ENCODE results near the gene LXN.

LXN gene

DNA sequence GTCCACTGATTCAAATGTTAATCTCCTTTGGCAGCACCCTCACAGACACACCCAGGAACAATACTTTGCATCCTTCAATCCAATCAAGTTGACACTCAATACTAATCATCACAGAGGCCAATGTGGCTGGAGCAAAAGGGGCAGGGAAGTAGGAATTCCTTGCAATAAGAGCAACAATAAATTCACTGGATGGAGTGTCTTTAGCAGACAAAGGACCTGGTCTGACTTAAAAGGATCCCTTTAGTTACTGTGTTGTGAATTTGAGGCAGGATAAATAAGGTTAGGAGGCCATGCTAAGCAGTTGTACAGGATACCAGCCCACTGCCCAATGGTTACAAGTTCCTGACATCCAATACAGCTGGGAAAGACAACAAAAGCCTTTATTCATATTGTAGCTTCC is 40.5 kb downstream of the LXN start:
- Histone ChIP-seq H3K36me3 (ENCODE audit: control insufficient read depth, insufficient read depth, low read length) (no peaks in the 10 kb centered on the region), H3K27me3 (ENCODE audit: control insufficient read depth, insufficient read depth, low read length) (no peaks in the 10 kb centered on the region), H3K9ac (ENCODE audit: low read length) (no peak overlapping the region), H3K4me1 (ENCODE audit: control insufficient read depth, insufficient read depth, low read length) (no peaks in the 10 kb centered on the region), H3K4me3 (ENCODE audit: low read length) (no peak overlapping the region), H3K27ac (ENCODE audit: low read depth, low read length) (no peak overlapping the region)

DNA sequence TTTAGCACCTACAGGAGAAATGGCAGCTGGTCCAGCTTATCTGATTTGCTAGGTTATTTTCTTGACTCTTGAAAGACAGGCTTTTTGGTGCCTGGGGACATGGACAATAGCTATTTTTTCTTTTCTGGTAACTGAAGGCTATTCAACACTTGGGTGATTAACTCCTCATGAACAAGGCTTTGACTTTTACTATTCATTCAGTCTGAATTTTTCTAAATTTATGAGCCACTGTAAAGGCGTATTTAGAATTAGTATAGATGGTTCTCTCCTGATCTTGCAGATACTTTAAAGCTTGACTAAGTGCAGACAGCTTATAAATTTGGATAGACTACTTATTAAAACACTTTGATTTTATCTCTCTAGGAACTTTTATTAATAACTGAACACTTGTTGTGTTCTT is 46.6 kb downstream of the LXN start:
- H3K4me1 ChIP-seq (ENCODE audit: control insufficient read depth, insufficient read depth, low read length), result no peaks in the 10 kb centered on the region
- H3K36me3 ChIP-seq (ENCODE audit: control insufficient read depth, insufficient read depth, low read length), result no peaks in the 10 kb centered on the region
- H3K27ac ChIP-seq (ENCODE audit: low read depth, low read length), result no peak overlapping the region
- H3K27me3 ChIP-seq (ENCODE audit: control insufficient read depth, insufficient read depth, low read length), result no peaks in the 10 kb centered on the region
- H3K9ac ChIP-seq (ENCODE audit: low read length), result no peak overlapping the region
- no peak overlapping the region for H3K4me3 ChIP-seq (ENCODE audit: low read length)

DNA sequence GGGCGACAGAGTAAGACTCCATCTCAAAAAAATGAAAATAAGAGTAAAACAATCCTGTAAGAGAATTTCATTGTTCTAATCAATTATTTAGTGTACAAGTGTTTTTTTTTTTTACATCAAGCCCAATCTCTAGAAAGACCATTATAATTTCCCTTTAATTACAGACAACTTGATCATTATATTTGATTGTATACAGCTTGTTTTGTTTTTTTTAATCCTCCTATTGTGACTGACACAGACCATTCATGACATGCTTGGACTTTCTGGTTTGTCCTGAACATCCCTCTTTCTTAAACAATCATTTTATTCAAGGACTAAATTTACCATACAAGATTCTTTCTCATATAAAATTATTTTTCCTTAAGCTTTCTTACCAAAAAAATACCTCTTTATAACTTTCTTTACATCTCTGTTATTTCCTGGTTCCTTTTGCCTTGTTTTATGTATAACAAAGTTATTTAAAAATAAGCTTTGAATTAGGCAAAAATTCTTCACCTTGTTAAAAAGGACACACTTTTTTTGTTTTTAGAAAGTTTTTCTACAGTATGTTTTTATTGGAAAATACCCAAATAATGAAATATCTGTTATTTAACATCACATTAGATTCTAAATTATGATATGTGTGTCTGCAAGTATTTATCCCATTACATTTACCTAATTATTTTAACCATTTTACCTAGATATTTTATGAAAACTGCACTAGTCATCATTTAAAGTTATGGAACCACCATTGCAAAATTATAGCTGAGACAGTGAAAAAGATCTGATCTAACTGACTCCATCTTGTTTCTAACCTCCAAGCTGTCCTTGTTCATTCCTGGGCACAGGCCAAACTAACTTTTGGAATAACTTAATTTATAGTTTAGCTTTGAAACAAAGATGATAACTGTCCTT is 54.2 kb downstream of the LXN start:
- H3K4me3 ChIP-seq (ENCODE audit: low read length), result no peak overlapping the region
- no peak overlapping the region for H3K27ac ChIP-seq (ENCODE audit: low read depth, low read length)
- H3K4me1 ChIP-seq (ENCODE audit: control insufficient read depth, insufficient read depth, low read length), result no peaks in the 10 kb centered on the region
- H3K9ac ChIP-seq (ENCODE audit: low read length), result no peak overlapping the region
- no peaks in the 10 kb centered on the region for H3K27me3 ChIP-seq (ENCODE audit: control insufficient read depth, insufficient read depth, low read length)
- no peaks in the 10 kb centered on the region for H3K36me3 ChIP-seq (ENCODE audit: control insufficient read depth, insufficient read depth, low read length)
